ENCODE results near the gene AP2A2. TPM values are rescaled to one million over a fixed set of nuclear protein-coding genes. Genes with fewer than 3 reads are reported as not detected.

AP2A2 gene
- total RNA-seq, 2 experiments from 2014 or later: 45.9 to 46.6 TPM

GRCh38 chr11:1018091-1018490, 92.4 kb downstream of the AP2A2 start:
- no peak for ATAC-seq (ENCODE audit: poor library complexity)
- H3K27ac ChIP-seq (ENCODE audit: low read depth in 1 of 2, low read length in 2 of 2): no peak overlapping the region
- H3K9me3 ChIP-seq (ENCODE audit: control insufficient read depth in 1 of 2, insufficient read depth in 1 of 2, low read length in 2 of 2): peaks cover 0 to 12% of the 10 kb centered on the region in 2 experiments
- TF ChIP-seq CTCF (IDR thresholded peaks at IDR 0.05): no peak
- no peaks in the 10 kb centered on the region for H3K36me3 ChIP-seq (ENCODE audit: insufficient read depth, low read length)
- Mint-ChIP-seq H3K27me3 (no peaks in the 10 kb centered on the region), H3K4me3 (no peak overlapping the region), H3K36me3 (ENCODE audit: low read depth) (no peaks in the 10 kb centered on the region), H3K9me3 (no peaks in the 10 kb centered on the region), H3K4me1 (ENCODE audit: low read depth) (peaks cover 20% of the 10 kb centered on the region), H3K27ac (no peak overlapping the region)
- no peaks in the 10 kb centered on the region for H3K27me3 ChIP-seq (ENCODE audit: control insufficient read depth in 1 of 2, insufficient read depth in 2 of 2, low read length in 2 of 2)
- intact Hi-C loops (cut with DNase I, micrococcal nuclease): no loop called here
- no peak for DNase-seq
- ChIA-PET CTCF (no interaction called here), POLR2A (no interaction called here)
- H3K4me1 ChIP-seq (ENCODE audit: insufficient read depth, low read length): peaks cover 11% of the 10 kb centered on the region
- no peak overlapping the region for H3K4me3 ChIP-seq (ENCODE audit: low read length)

- POLR2A ChIA-PET: no interaction called here
- ATAC-seq (ENCODE audit: poor library complexity) (no peak), DNase-seq (no peak)
- H3K27ac Mint-ChIP-seq: no peak overlapping the region
- Histone ChIP-seq H3K36me3 (ENCODE audit: insufficient read depth, low read length) (no peaks in the 10 kb centered on the region), H3K9me3 (ENCODE audit: control insufficient read depth in 1 of 2, insufficient read depth in 1 of 2, low read length in 2 of 2) (peaks cover 0 to 20% of the 10 kb centered on the region in 2 experiments), H3K4me3 (ENCODE audit: low read length) (no peak overlapping the region), H3K27me3 (ENCODE audit: control insufficient read depth in 1 of 2, insufficient read depth in 2 of 2, low read length in 2 of 2) (no peaks in the 10 kb centered on the region), H3K4me1 (ENCODE audit: insufficient read depth, low read length) (peaks cover 11% of the 10 kb centered on the region), H3K27ac (ENCODE audit: low read depth in 1 of 2, low read length in 2 of 2) (no peak overlapping the region)
- no peak for TF ChIP-seq CTCF (IDR thresholded peaks at IDR 0.05)
- H3K9me3 Mint-ChIP-seq: no peaks in the 10 kb centered on the region
- no peaks in the 10 kb centered on the region for H3K27me3 Mint-ChIP-seq
- H3K4me3 Mint-ChIP-seq: no peak overlapping the region
- CTCF ChIA-PET: no interaction called here
- no peaks in the 10 kb centered on the region for H3K36me3 Mint-ChIP-seq (ENCODE audit: low read depth)
- H3K4me1 Mint-ChIP-seq (ENCODE audit: low read depth): peaks cover 20% of the 10 kb centered on the region
- intact Hi-C loops (cut with DNase I, micrococcal nuclease): no loop called here
Observed at GRCh38 chr11:1019321-1019910, 93.7 kb downstream of the AP2A2 start.

GRCh38 chr11:1020211-1020905, 94.7 kb downstream of the AP2A2 start:
- Mint-ChIP-seq H3K27me3 (no peaks in the 10 kb centered on the region), H3K4me3 (no peak overlapping the region), H3K36me3 (ENCODE audit: low read depth) (no peaks in the 10 kb centered on the region), H3K4me1 (ENCODE audit: low read depth) (peaks cover 20% of the 10 kb centered on the region), H3K27ac (no peak overlapping the region), H3K9me3 (no peaks in the 10 kb centered on the region)
- CTCF ChIA-PET: no interaction called here
- intact Hi-C loops (cut with DNase I, micrococcal nuclease): no loop called here
- DNase-seq: no peak
- ATAC-seq (ENCODE audit: poor library complexity): no peak
- H3K4me3 ChIP-seq (ENCODE audit: low read length): no peak overlapping the region
- H3K36me3 ChIP-seq (ENCODE audit: insufficient read depth, low read length): no peaks in the 10 kb centered on the region
- TF ChIP-seq CTCF (IDR thresholded peaks at IDR 0.05): no peak
- H3K27me3 ChIP-seq (ENCODE audit: control insufficient read depth in 1 of 2, insufficient read depth in 2 of 2, low read length in 2 of 2): no peaks in the 10 kb centered on the region
- H3K27ac ChIP-seq (ENCODE audit: low read depth in 1 of 2, low read length in 2 of 2): no peak overlapping the region
- H3K4me1 ChIP-seq (ENCODE audit: insufficient read depth, low read length): peaks cover 11% of the 10 kb centered on the region
- peaks cover 0 to 21% of the 10 kb centered on the region in 2 experiments for H3K9me3 ChIP-seq (ENCODE audit: control insufficient read depth in 1 of 2, insufficient read depth in 1 of 2, low read length in 2 of 2)
- POLR2A ChIA-PET: no interaction called here

Data from CD4-positive, alpha-beta T cell (primary cell).